22Rv1 (cell line): ENCODE data around the gene SERTAD1.

ENCODE experiments used
- H3K27ac ChIP-seq: fragments of 450-650 bp; 2 replicates; pipeline ENCODE4 v1.5.1; 2017
- CTCF ChIP-seq: fragments of 450-650 bp; IDR thresholded peaks from 2 replicates; pipeline ENCODE4 v1.5.1; 2017; ENCODE audit warnings: mild to moderate bottlenecking
- ZFX ChIP-seq: fragments of 450-650 bp; IDR thresholded peaks from 2 replicates; pipeline ENCODE4 v1.6.1; 2017; ENCODE audit warnings: antibody characterized with exemption, borderline replicate concordance

SERTAD1 gene

GRCh38 chr19:40458597-40458974 lies 32.8 kb upstream of the SERTAD1 start:
- no peak overlapping the region for H3K27ac ChIP-seq
- TF ChIP-seq CTCF = no peak
- TF ChIP-seq ZFX = no peak

GRCh38 chr19:40457953-40458596 lies 32.3 kb upstream of the SERTAD1 start:
- no peak overlapping the region for H3K27ac ChIP-seq
- no peak for TF ChIP-seq ZFX

GRCh38 chr19:40457048-40457447 lies 31.3 kb upstream of the SERTAD1 start:
- TF ChIP-seq ZFX (no peak), CTCF (no peak)
- no peak overlapping the region for H3K27ac ChIP-seq

GRCh38 chr19:40453943-40454342 lies 28.2 kb upstream of the SERTAD1 start:
- H3K27ac ChIP-seq = peak overlapping the region; percentile 60

- peak overlapping the region; percentile 60 for H3K27ac ChIP-seq
- TF ChIP-seq CTCF (no peak), ZFX (no peak)
Observed at GRCh38 chr19:40453151-40453735, 27.5 kb upstream of the SERTAD1 start.

- 0 out of 2 replicates have a peak overlapping the region, but pooled peaks have one; percentile 60 for H3K27ac ChIP-seq
- TF ChIP-seq ZFX (no peak), CTCF (no peak)
Observed at GRCh38 chr19:40452016-40452415, 26.2 kb upstream of the SERTAD1 start.

- TF ChIP-seq CTCF = no peak
- TF ChIP-seq ZFX = no peak
- no peak overlapping the region for H3K27ac ChIP-seq
Observed at GRCh38 chr19:40450664-40451063, 24.9 kb upstream of the SERTAD1 start.

- no peak overlapping the region for H3K27ac ChIP-seq
- no peak for TF ChIP-seq ZFX
- no peak for TF ChIP-seq CTCF
Observed at GRCh38 chr19:40449506-40449905, 23.7 kb upstream of the SERTAD1 start.
